Inferior parietal cortex (tissue), 1 donor: ENCODE results near the gene PPBP.

Experiments used
- DNase-seq: peaks from one replicate; pipeline ENCODE4 v3.0.0-alpha.2; 2016; ENCODE audit errors: extremely low spot score

Gene PPBP

GRCh38 chr4:73948291-73948690 is 39.7 kb downstream of the PPBP start:
- no peak for DNase-seq

GRCh38 chr4:73947239-73947985 is 40.6 kb downstream of the PPBP start:
- DNase-seq = no peak

- no peak for DNase-seq
These were observed 42.1 kb downstream of the PPBP start for GRCh38 chr4:73945674-73946449.

DNA sequence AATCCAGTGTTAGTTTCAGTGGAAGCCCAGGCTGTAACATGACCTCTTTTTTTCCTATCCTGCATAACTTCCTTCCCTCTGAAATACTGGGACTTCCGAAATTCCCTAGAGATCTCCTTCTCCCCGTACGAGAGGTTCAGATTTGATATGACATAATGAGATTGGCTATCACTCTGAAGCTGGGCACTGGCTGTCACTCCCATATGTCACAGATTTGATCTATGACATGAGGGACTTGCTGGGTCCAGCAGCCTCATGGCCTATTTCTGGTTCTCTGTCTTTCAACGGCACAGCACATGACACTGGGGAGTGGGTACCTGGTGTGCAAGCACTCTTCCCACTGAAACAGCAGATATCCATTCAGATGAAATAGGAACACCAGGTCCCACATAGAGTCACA is 42.9 kb downstream of the PPBP start:
- no peak for DNase-seq

GRCh38 chr4:73944061-73944875 is 43.7 kb downstream of the PPBP start:
- no peak for DNase-seq

- no peak for DNase-seq
These were observed 44.4 kb downstream of the PPBP start for GRCh38 chr4:73943555-73943954.

- no peak for DNase-seq
These were observed 51.0 kb downstream of the PPBP start for GRCh38 chr4:73936969-73937368.
